ENCODE results near the gene STT3A. TPM values are rescaled to one million over a fixed set of nuclear protein-coding genes. Genes with fewer than 3 reads are reported as not detected.

Gene STT3A
- total RNA-seq, 2 donors from 2014 or later = 51.7 to 69.7 TPM

GRCh38 chr11:125591649-125592304, 875 bp upstream of the STT3A start:
- no peak for TF ChIP-seq CTCF (IDR thresholded peaks at IDR 0.05)
- no peaks in the 10 kb centered on the region for H3K9me3 ChIP-seq
- peak overlapping the region; percentile 90 to 95 for H3K27ac ChIP-seq
- peak overlapping the region; percentile 69 to 93 for H3K4me3 ChIP-seq
- no peak for DNase-seq (ENCODE audit: low spot score)
- peaks cover 0 to 34% of the 10 kb centered on the region in 2 donors for H3K4me1 ChIP-seq
- H3K27me3 ChIP-seq = no peaks in the 10 kb centered on the region
- H3K36me3 ChIP-seq = peaks cover 7% of the 10 kb centered on the region

- Histone ChIP-seq H3K4me3 (peak overlapping the region; percentile 93 to 98), H3K27me3 (no peaks in the 10 kb centered on the region), H3K4me1 (peaks cover 0 to 34% of the 10 kb centered on the region in 2 donors), H3K9me3 (no peaks in the 10 kb centered on the region), H3K27ac (peak overlapping the region; percentile 88), H3K36me3 (peaks cover 20% of the 10 kb centered on the region)
- TF ChIP-seq CTCF (IDR thresholded peaks at IDR 0.05) = no peak
- DNase-seq (ENCODE audit: low spot score) = no peak
Observed at GRCh38 chr11:125593114-125593820, 615 bp downstream of the STT3A start.

GRCh38 chr11:125594958-125595357, 2.3 kb downstream of the STT3A start:
- no peak for DNase-seq (ENCODE audit: low spot score)
- TF ChIP-seq CTCF (IDR thresholded peaks at IDR 0.05) = no peak
- no peak overlapping the region for H3K27ac ChIP-seq
- H3K4me1 ChIP-seq = peaks cover 0 to 34% of the 10 kb centered on the region in 2 donors
- H3K4me3 ChIP-seq = no peak overlapping the region
- H3K36me3 ChIP-seq = peaks cover 36% of the 10 kb centered on the region
- no peaks in the 10 kb centered on the region for H3K27me3 ChIP-seq
- H3K9me3 ChIP-seq = no peaks in the 10 kb centered on the region

GRCh38 chr11:125600663-125601062, 8.0 kb downstream of the STT3A start:
- no peak for DNase-seq (ENCODE audit: low spot score)
- H3K36me3 ChIP-seq = peaks cover 94% of the 10 kb centered on the region
- no peak overlapping the region for H3K27ac ChIP-seq
- no peak overlapping the region for H3K4me3 ChIP-seq
- H3K27me3 ChIP-seq = no peaks in the 10 kb centered on the region
- TF ChIP-seq CTCF (IDR thresholded peaks at IDR 0.05) = no peak
- H3K9me3 ChIP-seq = no peaks in the 10 kb centered on the region
- peaks cover 0 to under 1% of the 10 kb centered on the region in 2 donors for H3K4me1 ChIP-seq

- Histone ChIP-seq H3K36me3 (peaks cover 99% of the 10 kb centered on the region), H3K4me3 (no peak overlapping the region), H3K27ac (no peak overlapping the region), H3K27me3 (no peaks in the 10 kb centered on the region), H3K9me3 (no peaks in the 10 kb centered on the region), H3K4me1 (no peaks in the 10 kb centered on the region)
- DNase-seq (ENCODE audit: low spot score) = no peak
- no peak for TF ChIP-seq CTCF (IDR thresholded peaks at IDR 0.05)
Observed at GRCh38 chr11:125603207-125603606, 10.6 kb downstream of the STT3A start.
